GM19043 (cell line): ENCODE measurements around the gene SLAMF9.
"Not testable (repeated sequence)": the region's sequence is repeated elsewhere in the genome, so short reads cannot be mapped to it uniquely, and the experiment has no call there.

Experiments used
- ATAC-seq: cut with Tn5 transposase; IDR thresholded peaks from one replicate; pipeline ENCODE4 v1.9.1; 2021; ENCODE audit warnings: low read depth; ENCODE audit not compliant: unreplicated experiment

SLAMF9 gene

DNA sequence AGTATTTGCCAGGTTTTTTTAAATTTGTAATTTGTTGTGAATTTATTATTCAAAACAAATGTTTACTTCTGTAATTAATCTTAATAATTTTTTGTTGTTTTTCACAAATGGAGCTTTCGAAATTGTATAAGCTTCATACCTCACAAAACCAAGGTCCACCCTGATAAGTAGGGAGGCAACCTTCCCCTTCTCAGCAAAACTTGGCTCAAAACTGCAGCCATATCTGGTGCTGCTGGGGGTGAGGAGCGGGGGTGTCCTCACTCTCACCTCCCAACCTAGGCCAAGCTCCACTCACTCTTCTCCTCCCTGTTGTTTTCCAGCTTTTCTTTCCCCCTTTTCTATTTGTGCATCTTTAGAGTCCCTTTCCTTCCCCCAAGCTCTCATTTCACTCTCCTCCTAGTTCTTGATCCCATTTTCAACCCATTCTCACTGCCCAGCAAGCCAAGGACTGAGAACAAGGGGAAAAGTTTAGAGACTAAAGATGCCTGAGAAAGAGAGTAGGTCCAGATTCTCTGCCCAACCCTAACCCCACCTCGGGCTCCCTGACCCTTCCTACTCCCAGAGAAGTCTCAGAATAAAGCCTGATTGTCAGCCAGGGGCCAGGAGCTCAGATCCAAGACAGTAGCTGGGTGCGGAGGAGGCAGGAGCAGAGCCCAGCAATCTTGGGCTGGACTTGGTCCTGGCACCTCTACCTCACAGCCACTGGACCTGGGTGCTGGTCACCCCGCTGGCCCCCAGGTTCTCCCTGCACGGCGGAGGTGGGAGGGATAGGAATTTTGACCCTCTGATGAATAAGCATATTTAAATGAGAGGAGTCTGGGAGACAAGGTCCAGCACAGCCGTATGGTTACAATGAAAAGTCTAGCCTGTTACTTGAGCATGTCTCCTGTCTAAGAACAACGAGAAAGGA, 45.8 kb downstream of the SLAMF9 start:
- no peak for ATAC-seq

DNA sequence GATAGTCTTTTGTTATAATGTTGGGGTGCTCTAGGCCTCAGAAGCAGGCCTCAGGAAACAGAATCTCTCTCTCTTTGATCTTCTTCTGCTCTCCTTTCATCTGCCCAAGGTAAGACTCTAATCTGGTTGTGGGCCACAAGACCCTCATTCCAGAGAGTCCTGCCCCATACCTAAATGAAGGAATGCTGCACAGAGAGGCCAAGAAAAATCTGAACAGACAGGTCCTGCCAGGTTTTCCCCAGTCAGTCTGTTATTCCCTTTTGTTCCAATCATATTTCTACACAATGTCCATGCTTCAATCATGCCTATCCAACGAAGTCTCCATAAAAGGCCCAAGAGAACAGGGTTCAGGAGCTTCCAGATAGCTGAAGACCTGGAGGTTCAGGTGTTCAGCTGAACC, 47.1 kb downstream of the SLAMF9 start:
- ATAC-seq, result no peak

DNA sequence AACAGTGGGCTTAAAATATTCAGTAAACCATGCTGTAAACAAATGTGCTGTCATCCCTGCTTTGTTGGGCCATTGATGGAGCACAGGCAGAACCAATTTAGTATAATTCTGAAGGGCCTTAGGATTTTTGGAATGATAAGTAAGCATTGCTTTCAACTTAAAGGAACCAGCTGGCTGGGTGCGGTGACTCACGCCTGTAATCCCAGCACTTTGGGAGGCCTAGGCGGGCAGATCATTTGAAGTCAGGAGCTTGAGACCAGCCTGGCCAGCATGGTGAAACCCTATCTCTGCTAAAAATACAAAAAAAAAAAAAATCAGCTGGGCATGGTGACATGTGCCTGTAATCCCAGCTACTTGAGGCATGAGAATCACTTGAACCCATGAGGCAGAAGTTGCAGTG, 50.0 kb downstream of the SLAMF9 start:
- ATAC-seq, result not testable (repeated sequence)

DNA sequence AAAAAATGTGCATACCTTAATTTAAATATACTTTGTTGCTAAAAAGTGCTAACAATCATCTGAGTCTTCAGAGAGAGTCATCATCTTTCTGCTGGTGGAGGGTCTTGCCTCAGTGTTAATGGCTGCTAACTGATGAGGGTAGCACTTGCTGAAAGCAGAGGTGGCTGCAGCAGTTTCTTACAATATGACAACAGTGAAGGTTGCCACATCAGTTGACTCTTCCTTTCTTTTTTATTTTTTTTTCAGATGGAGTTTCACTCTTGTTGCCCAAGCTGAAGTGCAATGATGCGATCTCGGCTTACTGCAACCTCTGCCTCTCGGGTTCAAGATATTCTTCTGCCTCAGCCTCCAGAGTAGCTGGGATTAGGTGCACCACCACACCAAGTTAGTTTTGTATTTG, 51.5 kb downstream of the SLAMF9 start:
- no peak for ATAC-seq
